ENCODE measurements around the gene MIER2.

DNA sequence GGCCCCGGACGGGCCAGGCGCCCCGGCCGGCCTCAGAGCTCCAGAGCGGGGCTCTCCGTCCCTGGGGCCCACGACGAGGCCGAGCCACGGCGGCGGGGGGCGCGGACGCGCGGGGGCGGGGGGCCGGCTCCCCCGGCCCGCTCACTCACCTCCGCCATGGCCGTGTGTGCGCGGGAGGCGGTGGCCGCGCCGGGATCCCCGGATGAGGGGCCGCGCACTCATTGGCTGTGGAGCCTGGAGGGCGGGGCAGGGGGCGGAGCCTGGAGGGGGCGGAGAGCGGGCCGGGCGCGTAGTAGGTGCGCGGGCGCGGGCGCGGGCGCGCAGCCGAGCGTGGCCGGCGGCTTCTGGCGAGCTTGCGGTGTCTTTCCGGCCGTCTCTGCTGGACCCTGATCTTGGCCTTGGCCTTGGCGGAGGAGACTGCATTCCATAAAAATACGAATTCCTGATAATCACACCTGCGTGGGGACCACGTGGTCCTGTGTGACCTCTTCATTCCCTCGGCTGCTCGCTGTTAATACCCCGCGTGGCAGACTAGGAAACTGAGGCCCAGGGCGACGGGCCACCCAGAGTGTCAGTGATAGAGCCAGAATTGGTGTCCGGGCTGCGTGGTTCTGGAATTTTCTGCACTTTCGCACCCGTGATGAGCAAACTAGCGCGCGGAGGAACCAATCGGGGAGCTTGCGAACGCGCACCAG lies at the start of gene MIER2:
- TF ChIP-seq POLR2A (IDR thresholded peaks at IDR 0.05) (peak in 1 of 3 donors; percentile 10), CTCF (IDR thresholded peaks at IDR 0.05) (no peak)

All from body of pancreas (tissue), 4 donors.